ENCODE results near the gene NEB.

The NEB gene

GRCh38 chr2:151470556-151470955 lies 263.7 kb downstream of the NEB start:
- FAIRE-seq: no peak

DNA sequence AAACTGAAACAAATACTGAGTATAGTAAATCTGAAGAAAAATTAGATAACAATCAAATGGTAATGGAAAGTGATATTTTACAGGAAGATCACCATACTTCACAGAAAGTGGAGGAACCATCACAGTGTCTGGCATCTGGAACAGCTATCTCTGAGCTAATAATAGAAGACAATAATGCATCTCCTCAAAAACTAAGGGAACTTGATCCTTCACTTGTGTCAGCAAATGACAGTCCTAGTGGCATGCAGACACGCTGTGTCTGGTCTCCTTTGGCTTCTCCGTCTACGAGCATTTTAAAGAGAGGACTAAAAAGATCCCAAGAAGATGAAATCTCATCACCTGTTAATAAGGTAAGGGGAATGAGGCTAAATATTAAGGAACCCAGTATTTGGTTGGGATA lies 268.5 kb downstream of the NEB start:
- no peak for FAIRE-seq

- no peak for FAIRE-seq
Observed at GRCh38 chr2:151459358-151459757, 274.9 kb downstream of the NEB start.

DNA sequence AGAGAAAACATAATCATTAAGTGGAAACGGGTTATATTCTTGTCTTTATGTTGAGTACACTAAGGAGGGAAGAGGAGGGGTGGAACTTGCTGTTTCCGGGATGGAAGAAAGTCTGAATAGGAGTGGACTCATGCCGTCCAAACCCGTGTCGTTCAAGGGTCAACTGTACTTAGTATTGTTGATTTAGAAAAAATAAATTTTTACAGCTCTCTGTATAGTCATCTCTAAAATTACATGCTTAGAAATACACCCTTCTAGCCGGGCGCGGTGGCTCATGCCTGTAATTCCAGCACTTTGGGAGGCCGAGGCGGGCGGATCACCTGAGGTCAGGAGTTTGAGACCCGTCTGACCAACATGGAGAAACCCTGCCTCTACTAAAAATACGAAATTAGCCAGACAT lies 295.1 kb downstream of the NEB start:
- no peak for FAIRE-seq

DNA sequence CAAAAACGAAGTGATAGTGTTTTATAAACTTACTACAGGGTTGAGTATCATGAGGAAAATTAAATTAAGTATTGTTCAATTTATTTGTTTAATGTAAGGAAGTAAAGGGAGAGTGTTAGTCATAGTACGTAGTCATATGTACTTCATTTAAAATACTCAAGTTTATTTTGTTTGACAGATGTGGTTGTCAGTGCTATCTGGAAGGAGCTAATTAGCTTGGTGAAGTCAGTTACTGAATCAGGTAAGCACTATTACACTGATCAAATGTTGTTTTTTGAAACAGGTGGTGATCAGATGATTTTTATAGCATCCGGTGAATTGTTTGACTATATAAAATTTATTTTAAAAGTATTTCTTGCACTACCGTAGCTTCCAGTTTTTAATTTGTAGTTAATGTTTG lies 295.8 kb downstream of the NEB start:
- FAIRE-seq: no peak

DNA sequence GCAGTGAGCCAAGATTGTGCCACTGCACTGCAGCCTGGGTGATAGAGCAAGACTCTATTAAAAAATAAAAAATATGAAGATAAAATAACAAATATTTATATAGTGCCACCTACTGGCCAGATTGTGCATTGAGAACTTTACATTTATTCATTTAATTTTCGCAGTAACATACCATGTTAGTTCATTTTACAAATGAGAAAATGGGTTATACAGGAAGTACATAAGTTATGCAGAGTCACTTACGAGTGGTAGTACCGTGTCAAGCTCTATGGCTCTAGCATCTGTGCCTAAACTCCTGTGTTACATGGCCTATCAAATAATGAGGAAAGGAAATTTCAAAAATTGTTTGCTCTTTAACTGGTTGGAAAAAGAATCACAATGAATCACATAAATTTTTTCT lies 296.6 kb downstream of the NEB start:
- peak; percentile 89 for FAIRE-seq
